ENCODE data around the gene RNF20. TPM values are rescaled to one million over a fixed set of nuclear protein-coding genes. Genes with fewer than 3 reads are reported as not detected.

The RNF20 gene
- total RNA-seq, 2 donors from 2014 or later = 33.3 to 40.9 TPM

DNA sequence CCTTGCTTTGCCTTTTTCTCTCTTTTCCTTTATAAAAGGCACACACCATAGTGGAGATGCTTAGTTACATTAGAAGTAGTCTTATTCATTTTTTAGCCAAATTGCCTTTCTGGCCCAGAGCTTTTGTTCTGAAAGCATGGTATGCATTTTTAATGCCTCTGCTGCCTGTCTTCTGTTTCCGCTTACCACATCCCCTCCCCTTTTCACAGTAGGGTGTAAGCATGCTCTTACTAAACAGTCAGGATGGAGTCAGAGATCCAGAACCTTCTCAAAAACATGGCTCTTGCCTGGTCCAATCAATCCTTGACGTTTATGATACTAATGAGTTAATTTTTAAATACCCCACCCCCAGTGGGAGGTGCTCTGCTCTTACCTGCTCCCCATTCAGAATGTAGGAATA lies 38.7 kb downstream of the RNF20 start:
- no peaks in the 10 kb centered on the region for H3K9me3 ChIP-seq
- H3K27me3 ChIP-seq = no peaks in the 10 kb centered on the region
- TF ChIP-seq, protein P1, sequence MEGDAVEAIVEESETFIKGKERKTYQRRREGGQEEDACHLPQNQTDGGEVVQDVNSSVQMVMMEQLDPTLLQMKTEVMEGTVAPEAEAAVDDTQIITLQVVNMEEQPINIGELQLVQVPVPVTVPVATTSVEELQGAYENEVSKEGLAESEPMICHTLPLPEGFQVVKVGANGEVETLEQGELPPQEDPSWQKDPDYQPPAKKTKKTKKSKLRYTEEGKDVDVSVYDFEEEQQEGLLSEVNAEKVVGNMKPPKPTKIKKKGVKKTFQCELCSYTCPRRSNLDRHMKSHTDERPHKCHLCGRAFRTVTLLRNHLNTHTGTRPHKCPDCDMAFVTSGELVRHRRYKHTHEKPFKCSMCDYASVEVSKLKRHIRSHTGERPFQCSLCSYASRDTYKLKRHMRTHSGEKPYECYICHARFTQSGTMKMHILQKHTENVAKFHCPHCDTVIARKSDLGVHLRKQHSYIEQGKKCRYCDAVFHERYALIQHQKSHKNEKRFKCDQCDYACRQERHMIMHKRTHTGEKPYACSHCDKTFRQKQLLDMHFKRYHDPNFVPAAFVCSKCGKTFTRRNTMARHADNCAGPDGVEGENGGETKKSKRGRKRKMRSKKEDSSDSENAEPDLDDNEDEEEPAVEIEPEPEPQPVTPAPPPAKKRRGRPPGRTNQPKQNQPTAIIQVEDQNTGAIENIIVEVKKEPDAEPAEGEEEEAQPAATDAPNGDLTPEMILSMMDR (IDR thresholded peaks at IDR 0.05) = no peak
- H3K9ac ChIP-seq (ENCODE audit: low read depth in 2 of 2, low read length in 2 of 2) = no peak overlapping the region
- H3K4me1 ChIP-seq = no peaks in the 10 kb centered on the region
- no peak overlapping the region for H3K4me3 ChIP-seq
- no peak for DNase-seq
- H3K27ac ChIP-seq = no peak overlapping the region
- intact Hi-C loops (cut with DNase I) = no loop called here
- no peaks in the 10 kb centered on the region for H3K36me3 ChIP-seq

DNA sequence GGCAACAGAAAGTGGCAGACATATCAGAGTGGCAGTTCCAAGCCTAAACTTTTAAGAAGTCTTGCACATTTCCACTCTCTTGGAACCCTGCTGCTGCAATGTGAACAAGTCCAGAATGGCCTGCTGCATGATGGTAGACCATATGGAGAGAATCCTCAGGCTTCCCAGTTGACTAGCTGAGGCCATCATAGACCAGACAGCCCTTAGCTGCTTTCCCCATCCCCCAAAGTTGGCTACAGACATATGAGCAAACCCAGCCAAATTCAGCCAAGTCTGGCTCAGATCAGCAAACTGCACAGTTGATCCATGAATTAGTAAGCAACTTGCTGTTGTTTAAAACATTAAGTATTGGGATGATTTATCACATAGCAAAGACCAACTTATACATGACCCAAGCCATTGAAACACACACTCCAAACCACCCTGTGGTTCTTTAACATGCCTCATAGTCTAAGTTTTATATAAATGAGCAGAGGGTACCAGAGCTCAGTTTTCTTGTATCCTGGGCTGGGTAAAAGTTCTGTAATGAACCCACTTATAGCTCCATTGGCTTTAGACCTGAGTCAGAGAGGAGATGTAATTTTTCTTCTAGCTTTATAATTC lies 41.2 kb downstream of the RNF20 start:
- Histone ChIP-seq H3K27ac (no peak overlapping the region), H3K9me3 (no peaks in the 10 kb centered on the region), H3K4me1 (no peaks in the 10 kb centered on the region), H3K36me3 (no peaks in the 10 kb centered on the region), H3K27me3 (no peaks in the 10 kb centered on the region), H3K9ac (ENCODE audit: low read depth in 2 of 2, low read length in 2 of 2) (no peak overlapping the region), H3K4me3 (no peak overlapping the region)
- DNase-seq = no peak
- TF ChIP-seq, protein P1 (IDR thresholded peaks at IDR 0.05) = no peak
- intact Hi-C loops (cut with DNase I) = no loop called here

DNA sequence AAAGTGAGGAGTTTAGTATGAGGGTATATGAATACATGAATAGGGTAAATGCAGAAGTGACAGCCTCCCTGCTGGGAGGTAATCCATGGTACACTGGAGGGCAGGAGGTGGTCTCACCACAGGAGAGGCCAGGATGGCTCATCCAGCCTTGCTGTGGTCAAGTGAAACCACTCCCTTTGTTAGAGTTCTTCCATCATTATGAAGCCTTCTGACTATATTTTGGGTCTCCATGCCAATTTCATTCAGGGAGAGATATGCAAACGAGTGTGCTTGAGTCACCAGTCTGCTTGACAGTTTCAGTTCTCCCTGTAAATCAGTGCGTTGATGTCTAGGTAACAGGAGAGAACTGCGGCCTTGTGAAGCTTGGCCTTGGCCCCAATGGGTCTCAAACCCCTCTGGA lies 44.7 kb downstream of the RNF20 start:
- no peak overlapping the region for H3K9ac ChIP-seq (ENCODE audit: low read depth in 2 of 2, low read length in 2 of 2)
- no peak for DNase-seq
- H3K27ac ChIP-seq = no peak overlapping the region
- intact Hi-C loops (cut with DNase I) = no loop called here
- no peaks in the 10 kb centered on the region for H3K9me3 ChIP-seq
- H3K36me3 ChIP-seq = no peaks in the 10 kb centered on the region
- no peaks in the 10 kb centered on the region for H3K27me3 ChIP-seq
- no peaks in the 10 kb centered on the region for H3K4me1 ChIP-seq
- no peak overlapping the region for H3K4me3 ChIP-seq
- TF ChIP-seq, protein P1 (IDR thresholded peaks at IDR 0.05) = no peak

DNA sequence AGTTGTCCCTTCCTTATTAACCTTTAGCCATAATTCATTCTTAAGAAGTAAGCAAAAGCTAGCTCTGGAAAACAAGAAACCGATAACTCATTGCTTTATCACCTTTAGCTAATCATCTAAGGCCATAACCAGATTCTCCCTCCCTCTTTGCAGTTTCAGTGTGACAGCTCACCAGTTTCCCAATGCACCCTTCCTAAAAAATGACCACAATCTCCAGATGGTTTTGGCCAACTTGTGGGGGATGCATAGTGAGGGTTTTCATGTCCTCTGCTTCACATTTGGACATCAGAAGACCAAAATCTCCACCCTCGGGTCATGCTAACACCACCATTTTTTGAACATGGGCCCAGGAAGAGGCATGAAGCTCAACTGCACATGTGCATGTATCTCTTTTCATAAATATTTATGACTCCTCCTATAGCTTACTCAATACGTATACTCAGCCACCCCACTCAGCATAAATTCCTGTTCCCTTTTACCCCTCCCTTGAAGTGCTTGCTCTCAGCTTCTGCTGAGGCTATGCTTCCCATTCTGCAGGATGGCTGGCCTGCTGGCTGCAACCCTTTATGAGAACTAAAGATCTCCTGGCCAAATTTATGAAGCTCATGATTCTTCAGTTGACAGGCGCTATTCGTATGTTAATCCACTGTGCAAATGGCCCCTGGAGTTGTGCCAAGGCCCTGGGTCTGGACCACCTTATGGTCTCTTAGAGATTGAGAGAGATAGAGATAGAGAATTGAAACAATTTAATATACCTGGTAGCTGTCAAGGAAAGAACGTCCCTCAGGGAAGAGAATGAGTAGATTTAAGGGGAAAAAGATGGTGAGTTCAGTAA lies 46.3 kb downstream of the RNF20 start:
- intact Hi-C loops (cut with DNase I) = no loop called here
- Histone ChIP-seq H3K4me3 (no peak overlapping the region), H3K27ac (no peak overlapping the region), H3K27me3 (no peaks in the 10 kb centered on the region), H3K9me3 (no peaks in the 10 kb centered on the region), H3K36me3 (no peaks in the 10 kb centered on the region), H3K9ac (ENCODE audit: low read depth in 2 of 2, low read length in 2 of 2) (no peak overlapping the region), H3K4me1 (no peaks in the 10 kb centered on the region)
- no peak for DNase-seq
- TF ChIP-seq, protein P1 (IDR thresholded peaks at IDR 0.05) = no peak

DNA sequence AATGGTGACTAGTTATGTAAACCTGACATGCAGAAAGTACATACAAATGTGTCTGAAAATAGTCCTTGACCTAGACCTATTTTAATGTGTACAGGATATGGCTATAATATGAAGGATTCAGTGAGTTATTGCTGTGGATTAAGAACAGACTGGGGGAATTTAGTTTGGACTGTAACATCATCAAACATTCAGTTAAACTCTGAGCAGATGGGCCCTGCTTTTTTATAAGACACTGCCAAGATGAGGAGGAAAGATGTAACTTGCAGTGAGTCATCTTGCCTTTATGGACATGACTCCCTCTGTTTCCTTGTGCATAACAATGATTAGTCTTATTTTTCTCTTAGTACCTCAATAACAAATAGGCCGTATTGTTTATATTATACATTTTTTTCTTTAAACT lies 48.9 kb downstream of the RNF20 start:
- no peak overlapping the region for H3K27ac ChIP-seq

More for the DNA sequence above, 48.9 kb downstream of the RNF20 start:
- Histone ChIP-seq H3K36me3 (no peaks in the 10 kb centered on the region), H3K4me1 (no peaks in the 10 kb centered on the region), H3K4me3 (no peak overlapping the region), H3K9ac (ENCODE audit: low read depth in 2 of 2, low read length in 2 of 2) (no peak overlapping the region), H3K9me3 (no peaks in the 10 kb centered on the region), H3K27me3 (no peaks in the 10 kb centered on the region)
- intact Hi-C loops (cut with DNase I) = no loop called here
- TF ChIP-seq, protein P1 (IDR thresholded peaks at IDR 0.05) = no peak
- DNase-seq = no peak

All from colonic mucosa (tissue), 4 donors.